ENCODE measurements around the gene CEP41. TPM values are rescaled to one million over a fixed set of nuclear protein-coding genes. Genes with fewer than 3 reads are reported as not detected.

The CEP41 gene
- total RNA-seq, 1 experiment from 2014 or later = 7.1 TPM

- CTCF ChIA-PET = interaction anchor here (0.5 kb wide), 1 partner anchor 394 kb away, joined by 3 read pairs; no protein-coding TSS in a partner anchor
- Mint-ChIP-seq H3K4me3 (no peak overlapping the region), H3K27me3 (ENCODE audit: low read depth) (no peaks in the 10 kb centered on the region), H3K27ac (no peak overlapping the region), H3K36me3 (peaks cover 5% of the 10 kb centered on the region), H3K4me1 (no peaks in the 10 kb centered on the region), H3K9me3 (peaks cover 12% of the 10 kb centered on the region)
- ATAC-seq (no peak), DNase-seq (ENCODE audit: low spot score) (no peak)
- TF ChIP-seq, protein P1, sequence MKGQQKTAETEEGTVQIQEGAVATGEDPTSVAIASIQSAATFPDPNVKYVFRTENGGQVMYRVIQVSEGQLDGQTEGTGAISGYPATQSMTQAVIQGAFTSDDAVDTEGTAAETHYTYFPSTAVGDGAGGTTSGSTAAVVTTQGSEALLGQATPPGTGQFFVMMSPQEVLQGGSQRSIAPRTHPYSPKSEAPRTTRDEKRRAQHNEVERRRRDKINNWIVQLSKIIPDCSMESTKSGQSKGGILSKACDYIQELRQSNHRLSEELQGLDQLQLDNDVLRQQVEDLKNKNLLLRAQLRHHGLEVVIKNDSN (CRISPR knock-in tag; IDR thresholded peaks at IDR 0.05) = no peak
- POLR2A ChIA-PET = no interaction called here
Measured at GRCh38 chr7:130387628-130388403, 53.0 kb downstream of the CEP41 start.

DNA sequence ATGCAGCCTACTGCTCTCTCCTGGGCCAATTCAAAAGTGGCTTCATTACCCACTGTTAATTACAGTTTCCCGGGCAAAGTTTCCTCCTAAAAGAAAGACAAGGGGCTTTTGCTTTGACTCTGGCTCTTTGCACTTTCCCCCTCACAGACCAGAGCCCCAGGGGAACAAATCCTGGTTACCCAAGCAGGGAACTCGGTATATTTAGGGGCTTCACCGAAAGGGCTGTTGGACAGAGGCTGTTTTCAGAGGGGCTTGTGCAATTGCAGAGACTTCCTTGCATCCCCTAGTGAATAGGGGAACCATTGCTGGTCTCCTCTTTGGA is 53.5 kb downstream of the CEP41 start:
- Mint-ChIP-seq H3K4me3 (no peak overlapping the region), H3K27me3 (ENCODE audit: low read depth) (no peaks in the 10 kb centered on the region), H3K27ac (no peak overlapping the region), H3K4me1 (no peaks in the 10 kb centered on the region), H3K36me3 (peaks cover 5% of the 10 kb centered on the region), H3K9me3 (peaks cover 12% of the 10 kb centered on the region)
- ChIA-PET CTCF (interaction anchor here (0.5 kb wide), 1 partner anchor 394 kb away, joined by 3 read pairs; no protein-coding TSS in a partner anchor), POLR2A (no interaction called here)
- ATAC-seq (no peak), DNase-seq (ENCODE audit: low spot score) (no peak)
- TF ChIP-seq MYBL2 (CRISPR knock-in tag; IDR thresholded peaks at IDR 0.05) (no peak), ZBTB21 (CRISPR knock-in tag; IDR thresholded peaks at IDR 0.05; ENCODE audit: borderline replicate concordance) (no peak), NR3C1 (CRISPR knock-in tag; conservative IDR thresholded peaks at IDR 0.05; ENCODE audit: low read depth) (no peak), CREB1 (CRISPR knock-in tag; IDR thresholded peaks at IDR 0.05) (no peak), ETV6 (CRISPR knock-in tag; IDR thresholded peaks at IDR 0.05) (no peak), PRRX2 (CRISPR knock-in tag; IDR thresholded peaks at IDR 0.05) (no peak), NFE2L1 (CRISPR knock-in tag; IDR thresholded peaks at IDR 0.05) (no peak), MAX (CRISPR knock-in tag; IDR thresholded peaks at IDR 0.05) (no peak), MXD4 (CRISPR knock-in tag; IDR thresholded peaks at IDR 0.05; ENCODE audit: borderline replicate concordance) (no peak), SP1 (CRISPR knock-in tag; conservative IDR thresholded peaks at IDR 0.05) (no peak)
- TF ChIP-seq, protein P2, sequence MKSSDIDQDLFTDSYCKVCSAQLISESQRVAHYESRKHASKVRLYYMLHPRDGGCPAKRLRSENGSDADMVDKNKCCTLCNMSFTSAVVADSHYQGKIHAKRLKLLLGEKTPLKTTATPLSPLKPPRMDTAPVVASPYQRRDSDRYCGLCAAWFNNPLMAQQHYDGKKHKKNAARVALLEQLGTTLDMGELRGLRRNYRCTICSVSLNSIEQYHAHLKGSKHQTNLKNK (CRISPR knock-in tag; IDR thresholded peaks at IDR 0.05) = no peak
- TF ChIP-seq, protein P3, sequence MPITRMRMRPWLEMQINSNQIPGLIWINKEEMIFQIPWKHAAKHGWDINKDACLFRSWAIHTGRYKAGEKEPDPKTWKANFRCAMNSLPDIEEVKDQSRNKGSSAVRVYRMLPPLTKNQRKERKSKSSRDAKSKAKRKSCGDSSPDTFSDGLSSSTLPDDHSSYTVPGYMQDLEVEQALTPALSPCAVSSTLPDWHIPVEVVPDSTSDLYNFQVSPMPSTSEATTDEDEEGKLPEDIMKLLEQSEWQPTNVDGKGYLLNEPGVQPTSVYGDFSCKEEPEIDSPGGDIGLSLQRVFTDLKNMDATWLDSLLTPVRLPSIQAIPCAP (CRISPR knock-in tag; IDR thresholded peaks at IDR 0.05) = no peak

DNA sequence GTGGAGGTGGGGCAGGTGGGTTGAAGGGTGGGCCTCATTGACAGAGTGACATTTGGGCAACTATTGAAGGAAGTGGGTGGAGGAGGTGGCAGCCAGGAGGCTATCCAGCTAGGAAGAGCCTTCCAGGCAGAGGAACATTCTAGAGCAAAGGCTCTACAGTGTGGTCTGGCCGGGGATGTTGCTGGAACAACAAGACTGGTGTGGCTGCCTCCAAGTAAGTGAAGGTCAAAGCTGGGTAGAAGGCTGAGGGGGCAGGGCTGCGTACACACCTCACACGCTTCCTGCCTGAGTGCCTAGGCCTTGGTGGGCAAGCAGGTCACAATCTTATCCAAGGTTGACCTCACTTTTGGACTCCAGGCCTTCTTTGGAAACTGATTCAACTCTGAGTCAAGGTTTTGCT is 53.9 kb downstream of the CEP41 start:
- CTCF ChIA-PET = no interaction called here
- H3K27ac Mint-ChIP-seq = no peak overlapping the region
- peaks cover 5% of the 10 kb centered on the region for H3K36me3 Mint-ChIP-seq
- no peaks in the 10 kb centered on the region for H3K4me1 Mint-ChIP-seq
- DNase-seq (ENCODE audit: low spot score) (no peak), ATAC-seq (no peak)
- peaks cover 12% of the 10 kb centered on the region for H3K9me3 Mint-ChIP-seq
- POLR2A ChIA-PET = no interaction called here
- no peak overlapping the region for H3K4me3 Mint-ChIP-seq
- H3K27me3 Mint-ChIP-seq (ENCODE audit: low read depth) = no peaks in the 10 kb centered on the region
- TF ChIP-seq CREM (CRISPR knock-in tag; IDR thresholded peaks at IDR 0.05) (no peak), GTF2I (CRISPR knock-in tag; conservative IDR thresholded peaks at IDR 0.05) (no peak), JAZF1 (CRISPR knock-in tag; IDR thresholded peaks at IDR 0.05) (no peak), ARID4B (CRISPR knock-in tag; IDR thresholded peaks at IDR 0.05; ENCODE audit: borderline replicate concordance) (no peak), MXD4 (CRISPR knock-in tag; IDR thresholded peaks at IDR 0.05; ENCODE audit: borderline replicate concordance) (no peak), NR2C2 (CRISPR knock-in tag; IDR thresholded peaks at IDR 0.05) (no peak), E2F4 (CRISPR knock-in tag; IDR thresholded peaks at IDR 0.05; ENCODE audit: borderline replicate concordance, low read depth) (no peak), CREB1 (CRISPR knock-in tag; IDR thresholded peaks at IDR 0.05) (no peak), TEAD1 (CRISPR knock-in tag; IDR thresholded peaks at IDR 0.05) (no peak), TEAD4 (CRISPR knock-in tag; IDR thresholded peaks at IDR 0.05) (no peak)
- TF ChIP-seq, protein P4, sequence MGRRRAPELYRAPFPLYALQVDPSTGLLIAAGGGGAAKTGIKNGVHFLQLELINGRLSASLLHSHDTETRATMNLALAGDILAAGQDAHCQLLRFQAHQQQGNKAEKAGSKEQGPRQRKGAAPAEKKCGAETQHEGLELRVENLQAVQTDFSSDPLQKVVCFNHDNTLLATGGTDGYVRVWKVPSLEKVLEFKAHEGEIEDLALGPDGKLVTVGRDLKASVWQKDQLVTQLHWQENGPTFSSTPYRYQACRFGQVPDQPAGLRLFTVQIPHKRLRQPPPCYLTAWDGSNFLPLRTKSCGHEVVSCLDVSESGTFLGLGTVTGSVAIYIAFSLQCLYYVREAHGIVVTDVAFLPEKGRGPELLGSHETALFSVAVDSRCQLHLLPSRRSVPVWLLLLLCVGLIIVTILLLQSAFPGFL (CRISPR knock-in tag; IDR thresholded peaks at IDR 0.05; ENCODE audit: borderline replicate concordance) = no peak
